Inflammatory macrophage treated with lipopolysaccharide for 1 hour (primary cell): ENCODE results near the gene BICD2.

ENCODE experiments used
- DNase-seq, 2 donors: peaks; one replicate each; pipeline ENCODE4 v3.0.0-alpha.2; 2020 to 2022

BICD2 gene

DNA sequence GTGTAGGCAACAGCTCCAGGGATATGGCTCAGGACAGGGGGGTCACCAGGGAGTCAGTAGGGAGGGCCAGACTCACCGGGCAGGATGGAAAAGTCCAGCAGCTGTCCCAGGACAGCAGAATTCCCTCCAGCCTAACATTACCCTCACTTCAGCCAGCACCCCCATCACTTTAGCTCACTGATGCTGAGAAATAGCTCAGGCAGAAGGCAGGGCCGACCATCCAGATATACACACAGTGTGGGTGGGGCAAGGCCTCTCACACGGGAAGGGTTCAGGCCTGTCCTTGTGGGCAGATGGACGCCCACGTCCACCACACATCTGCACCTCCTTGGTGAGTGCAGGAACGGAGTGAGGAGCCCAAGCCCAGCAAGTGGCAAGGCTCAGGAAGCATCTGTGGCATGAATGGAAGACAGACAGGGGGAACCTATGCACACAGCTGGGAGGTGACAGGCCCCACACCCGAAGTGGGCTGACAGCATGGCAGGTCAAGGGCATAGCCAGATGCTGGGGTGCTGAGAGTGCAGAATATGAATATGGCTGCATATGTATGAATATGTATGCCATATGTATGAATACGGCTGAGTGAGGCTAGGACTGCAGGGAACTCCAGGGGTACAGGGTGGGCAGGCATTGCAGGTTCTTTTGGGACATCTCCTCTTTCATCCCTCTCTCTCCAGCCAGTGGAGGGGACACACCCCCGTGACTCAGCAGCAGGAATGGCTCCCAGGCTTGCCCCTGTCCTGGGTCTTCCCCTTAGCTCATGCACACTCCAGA is 17.0 kb downstream of the BICD2 start:
- DNase-seq: no peak

DNA sequence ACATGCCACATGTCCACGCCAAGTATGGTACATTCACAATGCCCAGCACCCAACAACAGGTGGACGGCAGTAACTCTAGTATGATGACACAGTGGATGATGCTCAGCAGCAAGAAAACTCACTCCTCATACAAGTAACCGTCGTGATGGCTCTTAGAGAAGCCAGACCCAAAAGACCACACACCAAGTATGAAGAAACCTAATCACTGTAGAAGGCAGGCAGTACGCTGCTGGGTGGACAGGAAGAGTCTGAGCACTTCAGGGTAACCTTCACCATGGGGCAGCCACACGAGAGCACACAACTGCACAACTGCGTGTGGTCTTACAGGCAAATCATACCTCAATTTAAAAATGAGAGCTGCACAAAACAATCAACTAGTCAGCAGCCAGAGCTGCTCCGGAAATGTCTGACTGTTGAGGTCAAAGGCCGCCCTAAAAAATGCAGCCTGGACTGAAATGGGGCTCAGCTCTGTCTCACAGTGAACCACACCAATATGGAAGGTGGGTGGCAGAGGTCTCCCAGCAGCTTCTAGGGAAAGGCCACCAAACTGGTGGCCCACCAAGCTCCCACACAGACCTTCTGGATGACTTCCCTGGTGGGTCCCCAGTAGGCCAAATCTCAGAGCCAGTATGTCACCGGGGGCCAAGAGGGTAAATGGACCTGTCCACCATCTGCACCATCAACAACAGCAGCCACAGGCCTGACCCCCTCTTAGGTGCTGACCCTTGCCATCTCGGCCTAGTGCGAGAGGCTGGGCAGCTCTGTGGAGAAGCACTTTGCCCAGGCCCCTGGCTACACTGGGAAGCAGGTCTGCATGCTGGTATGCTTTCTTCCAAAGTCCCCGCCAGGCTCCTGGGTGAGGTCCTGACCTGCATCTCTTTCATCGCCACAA is 17.8 kb downstream of the BICD2 start:
- no peak for DNase-seq

DNA sequence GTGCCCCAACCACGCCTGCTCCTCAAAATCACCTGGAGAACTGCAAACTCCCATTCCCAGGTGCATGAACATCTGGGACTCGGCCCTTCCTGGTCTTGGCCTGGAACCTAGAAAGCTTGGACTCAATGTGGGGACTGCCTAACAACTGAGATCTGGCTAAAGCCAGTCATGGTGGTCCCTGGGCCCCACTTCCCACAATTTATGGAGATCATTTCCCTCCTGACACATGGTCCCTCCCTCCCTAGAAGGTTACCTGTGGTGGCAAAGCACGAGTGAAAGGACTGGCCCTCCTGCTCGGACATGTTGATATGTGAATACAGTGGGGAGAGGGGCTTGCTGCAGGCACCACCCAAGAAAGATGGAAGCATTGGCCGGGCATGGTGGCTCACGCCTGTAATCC is 18.8 kb downstream of the BICD2 start:
- DNase-seq: no peak

DNA sequence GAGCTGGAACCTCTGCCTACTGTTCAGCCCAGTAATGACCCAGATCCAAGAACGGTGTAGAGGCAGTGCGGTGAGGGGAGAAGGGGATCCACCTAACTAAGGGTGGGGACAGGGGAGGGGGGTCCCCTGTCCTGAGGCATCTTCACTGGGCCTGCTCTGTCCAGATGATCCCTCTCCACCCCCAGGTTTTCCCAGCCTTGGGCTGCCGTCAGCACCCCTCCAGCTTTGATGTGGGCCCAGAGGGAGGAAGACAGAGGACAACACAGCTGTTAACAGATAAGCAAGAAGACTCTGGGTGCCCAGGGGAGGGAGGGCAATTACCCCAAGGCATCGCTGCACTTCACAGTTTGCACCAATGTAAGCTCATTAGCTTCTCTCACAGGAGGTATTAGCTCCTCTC is 19.3 kb downstream of the BICD2 start:
- DNase-seq: no peak

DNA sequence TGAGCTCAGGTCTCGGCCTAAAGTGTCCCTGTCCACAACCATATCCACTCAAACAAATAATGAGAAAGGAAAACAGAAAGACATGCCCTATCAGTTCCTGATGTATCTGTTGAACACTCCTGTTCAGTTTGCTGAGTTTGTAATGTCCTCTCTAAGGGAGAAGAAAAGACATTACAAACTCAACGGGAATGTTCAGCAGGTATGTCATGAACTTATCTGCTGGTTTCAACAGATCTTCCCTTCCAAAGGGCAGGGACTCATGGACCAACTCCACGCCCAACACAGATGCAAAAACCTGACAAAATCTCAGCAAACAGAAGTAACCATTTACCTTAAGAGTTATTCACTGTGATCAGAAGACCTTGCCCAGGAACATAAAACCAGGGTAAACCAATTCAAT is 23.7 kb downstream of the BICD2 start:
- no peak for DNase-seq

GRCh38 chr9:92740446-92740961 is 24.1 kb downstream of the BICD2 start:
- DNase-seq: peak; percentile 54 to 58

DNA sequence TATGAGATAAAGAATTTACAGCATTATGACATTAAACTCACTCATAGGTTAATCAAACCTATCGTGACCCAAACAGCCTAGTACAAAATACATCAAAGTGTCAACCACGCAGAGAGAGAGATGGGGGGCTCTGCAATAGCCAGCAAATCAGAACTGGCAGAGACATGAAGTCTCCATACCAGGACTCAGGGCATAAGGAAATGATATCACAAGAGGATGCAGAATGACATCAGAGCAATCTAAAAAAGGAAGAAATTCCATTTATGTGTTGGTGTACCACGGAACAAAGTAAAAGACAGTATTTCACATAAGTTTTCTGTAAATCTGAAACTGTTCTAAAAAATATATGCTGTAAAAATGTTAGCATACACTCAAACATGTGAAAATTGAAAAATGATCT is 24.6 kb downstream of the BICD2 start:
- peak; percentile 65 to 74 for DNase-seq

GRCh38 chr9:92739346-92739970 is 25.2 kb downstream of the BICD2 start:
- no peak for DNase-seq

DNA sequence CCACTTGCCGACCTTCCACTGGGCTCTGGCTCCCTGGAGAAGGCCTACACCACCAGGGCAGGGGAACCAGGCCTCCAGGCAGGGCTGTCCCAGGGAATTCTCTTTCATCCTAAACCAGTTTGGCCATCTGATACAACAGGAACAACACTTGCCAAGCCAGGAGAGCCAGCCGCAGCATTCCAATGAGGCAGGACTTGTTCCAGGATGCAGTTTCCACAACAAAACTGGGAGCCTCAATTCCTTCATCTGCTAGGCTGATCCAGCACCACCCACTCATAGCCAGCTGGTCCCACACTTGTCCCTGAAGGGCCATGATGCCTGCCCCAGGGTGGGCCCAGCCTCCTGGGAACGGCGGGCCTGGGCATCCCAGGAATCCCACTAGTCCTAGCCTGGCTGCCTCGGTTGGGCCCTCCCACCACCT is 26.0 kb downstream of the BICD2 start:
- no peak for DNase-seq

DNA sequence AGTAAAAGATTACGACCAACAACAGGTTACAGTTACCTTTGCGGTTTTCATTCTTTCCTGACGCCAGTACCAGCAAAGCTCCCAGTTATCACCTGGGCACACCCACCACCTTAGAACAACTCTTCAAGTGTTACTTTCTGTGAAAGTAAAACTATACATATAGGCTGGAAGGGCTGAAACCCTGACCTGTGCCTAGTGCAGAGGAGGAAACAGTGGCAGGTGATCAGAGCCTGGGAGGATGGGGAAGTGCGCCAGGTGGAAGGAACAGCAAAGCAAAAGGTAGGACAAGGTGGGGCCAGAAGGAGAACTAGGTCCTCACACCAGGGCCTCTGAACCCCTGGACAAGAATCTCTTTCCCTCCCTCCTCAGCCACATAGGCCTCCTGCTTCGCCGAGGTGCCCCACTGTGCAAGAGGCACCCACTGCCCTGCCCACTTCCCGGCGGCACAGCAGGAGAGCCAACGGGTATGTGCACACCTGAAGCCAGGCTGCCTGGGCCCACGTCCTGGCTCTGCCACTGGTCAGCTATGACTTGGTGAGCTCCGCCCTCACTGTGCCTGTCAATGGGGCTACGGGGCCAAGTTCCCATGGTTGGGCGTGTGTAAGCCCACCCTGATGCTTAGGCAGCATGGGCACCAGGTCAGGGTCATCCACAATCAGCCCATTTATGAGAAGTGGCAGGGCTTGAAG is 26.9 kb downstream of the BICD2 start:
- no peak for DNase-seq

- no peak for DNase-seq
Measured at GRCh38 chr9:92737216-92737606, 27.4 kb downstream of the BICD2 start.

DNA sequence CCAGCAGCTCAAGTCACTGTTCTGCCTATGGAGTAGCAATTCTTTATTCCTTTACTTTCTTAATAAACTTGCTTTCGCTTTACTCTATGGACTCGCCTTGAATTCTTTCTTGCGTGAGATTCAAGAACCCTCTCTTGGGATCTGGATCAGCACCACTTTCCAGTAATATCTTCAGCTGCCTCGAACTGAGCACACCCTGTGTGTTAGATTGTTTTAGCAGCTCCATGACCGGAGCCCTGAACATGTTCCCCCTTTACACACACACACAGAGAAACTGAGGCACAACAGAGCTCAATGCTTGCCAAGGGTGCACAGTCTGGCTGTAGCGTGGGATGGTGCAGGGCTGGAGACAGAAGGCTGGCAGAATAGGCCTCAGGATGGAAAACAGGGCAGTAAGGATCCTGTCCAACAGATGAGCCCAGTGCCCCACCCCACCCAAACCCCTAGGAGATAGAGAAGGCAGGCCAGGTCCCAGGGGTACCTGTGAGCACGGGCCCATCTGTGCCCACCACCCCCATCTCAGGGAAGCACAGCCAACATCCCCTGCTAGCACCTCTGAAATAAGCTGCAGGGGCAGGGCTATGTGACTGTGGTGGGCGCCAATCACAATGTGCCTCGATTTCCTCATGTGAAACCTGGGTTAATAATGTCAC is 27.9 kb downstream of the BICD2 start:
- DNase-seq: no peak

GRCh38 chr9:92735636-92736562 is 28.7 kb downstream of the BICD2 start:
- DNase-seq: no peak

DNA sequence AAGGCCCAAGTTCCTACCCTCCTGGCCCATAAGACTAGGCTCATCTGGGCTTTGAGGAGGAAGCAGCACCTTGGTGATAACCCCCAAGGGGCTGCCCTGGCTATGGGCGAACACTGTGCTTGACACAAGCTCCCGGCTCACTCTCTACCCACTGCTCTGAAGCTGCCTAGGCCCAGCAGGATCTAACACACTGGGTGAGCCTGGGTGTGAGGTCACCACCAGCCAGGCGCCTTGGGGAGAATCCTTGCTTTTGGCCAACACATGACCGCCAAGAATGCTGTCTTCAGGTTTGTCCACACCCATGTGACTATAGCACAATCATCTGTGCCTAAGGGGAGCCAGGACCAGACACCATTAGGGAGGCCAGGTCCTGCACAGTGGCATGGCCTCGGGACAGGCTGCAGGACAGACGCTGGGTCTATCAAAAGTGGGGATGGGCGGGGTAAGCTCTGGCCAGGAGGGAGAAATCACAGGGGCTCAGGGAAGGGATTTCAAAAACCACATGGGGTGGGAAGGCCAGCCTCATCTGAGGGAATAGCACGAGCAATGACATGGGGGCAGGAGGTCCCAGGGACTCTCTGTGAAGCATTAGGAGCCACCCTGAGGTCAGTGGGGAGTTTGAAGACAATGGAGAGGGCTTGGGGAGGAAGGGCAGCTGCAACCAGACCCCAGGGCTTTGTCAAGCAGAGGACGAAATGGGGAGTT is 29.6 kb downstream of the BICD2 start:
- DNase-seq: no peak

GRCh38 chr9:92730897-92731296 is 33.7 kb downstream of the BICD2 start:
- DNase-seq: no peak

GRCh38 chr9:92729735-92730155 is 34.9 kb downstream of the BICD2 start:
- DNase-seq: no peak

DNA sequence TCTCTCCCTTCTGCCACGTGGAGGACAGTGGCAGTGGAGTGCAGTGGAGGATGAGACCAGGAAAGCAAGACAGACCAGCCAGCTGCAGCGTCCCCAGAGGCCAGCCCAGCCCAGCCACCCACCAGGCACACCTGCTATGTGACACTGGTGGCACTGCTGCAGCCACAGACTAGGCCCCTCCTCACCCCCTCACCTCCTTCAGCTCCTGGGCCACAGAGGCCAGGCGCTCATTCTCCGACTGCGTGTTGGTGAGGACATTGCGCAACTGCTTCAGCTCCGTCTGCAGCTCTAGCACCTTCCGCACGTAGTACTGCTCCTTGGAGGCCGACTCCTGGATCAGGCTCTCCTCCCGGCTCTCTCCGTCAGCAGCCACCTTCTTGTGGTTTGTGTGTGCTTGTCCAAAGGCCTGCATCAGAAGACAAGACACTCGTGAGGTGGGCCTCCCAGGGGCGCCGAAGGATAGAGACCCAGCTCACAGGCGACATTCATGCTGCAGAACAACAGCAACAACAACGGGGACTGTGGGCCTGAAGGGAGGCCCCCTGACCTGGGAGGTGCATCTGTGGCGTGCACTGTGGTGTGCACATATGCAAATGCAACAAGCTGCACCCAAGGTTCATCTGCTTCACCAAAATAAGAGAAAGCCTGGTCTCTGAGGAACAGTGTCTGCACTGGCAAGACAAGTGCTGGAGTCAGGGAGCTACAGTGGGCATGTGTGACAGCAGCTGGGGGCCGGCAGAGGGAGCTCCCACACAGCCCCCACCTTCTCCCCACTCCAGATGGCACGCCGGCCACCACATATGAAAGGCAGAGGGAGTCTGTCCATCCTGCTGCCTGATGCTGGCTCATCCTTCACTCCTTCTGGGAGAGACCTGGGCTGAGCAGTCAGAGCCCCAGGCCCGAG is 35.5 kb downstream of the BICD2 start:
- DNase-seq: no peak

GRCh38 chr9:92727716-92728700 is 36.6 kb downstream of the BICD2 start:
- no peak for DNase-seq
